NCI-H1048 (cell line): ENCODE measurements around the gene EFCAB3.
"Not testable (repeated sequence)": the region's sequence is repeated elsewhere in the genome, so short reads cannot be mapped to it uniquely, and the experiment has no call there.

ENCODE experiments used
- DNase-seq: peaks from one replicate; lab custom pipeline; 2025; lab: John Stamatoyannopoulos, UW

The EFCAB3 gene

GRCh38 chr17:62465271-62465670 is 84.9 kb downstream of the EFCAB3 start:
- not testable (repeated sequence) for DNase-seq
